ENCODE measurements around the gene QRICH2. TPM values are rescaled to one million over a fixed set of nuclear protein-coding genes. Genes with fewer than 3 reads are reported as not detected.

The QRICH2 gene
- total and polyA plus RNA-seq, 10 of the 15 experiments (the other 5 are each of a cell fraction or from before 2014, with no cell fraction given): 0.04 to 0.72 (median 0.25) TPM

GRCh38 chr17:76252040-76252954, 55.8 kb downstream of the QRICH2 start (continued):
- TF ChIP-seq ETV6 (conservative IDR thresholded peaks at IDR 0.05 in 1 of 2, IDR thresholded peaks at IDR 0.05 in 1 of 2; ENCODE audit: borderline replicate concordance in 1 of 2, low read depth in 1 of 2) (peak in 1 of 2 experiments; percentile 61; a peak in 1 of 4 replicates), HSF1 (IDR thresholded peaks at IDR 0.05; ENCODE audit: low read depth, low read length) (no peak), CREM (IDR thresholded peaks at IDR 0.05; ENCODE audit: low read depth) (no peak), CEBPZ (IDR thresholded peaks at IDR 0.05; ENCODE audit: low read depth, low read length) (no peak), BMI1 (IDR thresholded peaks at IDR 0.05; ENCODE audit: borderline replicate concordance) (no peak), IRF4 (IDR thresholded peaks at IDR 0.05; ENCODE audit: low read depth, low read length) (no peak), IRF3 (IDR thresholded peaks at IDR 0.05) (no peak), NFXL1 (IDR thresholded peaks at IDR 0.05; ENCODE audit: borderline replicate concordance) (no peak), NRF1 (conservative IDR thresholded peaks at IDR 0.05; ENCODE audit: low read depth, low read length) (no peak), NKRF (conservative IDR thresholded peaks at IDR 0.05) (no peak), EED (IDR thresholded peaks at IDR 0.05; ENCODE audit: low read depth) (peak; percentile 58; the same call in 1 of the 2 replicates), ZNF622 (IDR thresholded peaks at IDR 0.05) (no peak), MTA3 (IDR thresholded peaks at IDR 0.05; ENCODE audit: borderline replicate concordance, low read length) (0 out of 2 replicates have a peak, but pooled peaks have one; percentile 68), CHD2 (IDR thresholded peaks at IDR 0.05; ENCODE audit: borderline replicate concordance, low read depth, low read length) (no peak), SMC3 (IDR thresholded peaks at IDR 0.05; ENCODE audit: borderline replicate concordance, low read length) (no peak), NFIC (IDR thresholded peaks at IDR 0.05; ENCODE audit: low read depth, low read length) (peak; percentile 38; the same call in 1 of the 2 replicates), NR2F1 (conservative IDR thresholded peaks at IDR 0.05) (no peak), ZNF384 (IDR thresholded peaks at IDR 0.05; ENCODE audit: borderline replicate concordance, low read depth, low read length) (no peak), RAD51 (IDR thresholded peaks at IDR 0.05) (no peak), KDM1A (IDR thresholded peaks at IDR 0.05; ENCODE audit: borderline replicate concordance) (no peak)
